ENCODE data around the gene MSTO1.
"Not testable (repeated sequence)": the region's sequence is repeated elsewhere in the genome, so short reads cannot be mapped to it uniquely, and the experiment has no call there.

The MSTO1 gene

GRCh38 chr1:155622191-155622590 is 12.2 kb downstream of the MSTO1 start:
- no peak for DNase-seq

GRCh38 chr1:155623357-155623756 is 13.3 kb downstream of the MSTO1 start:
- no peak for DNase-seq

- DNase-seq = not testable (repeated sequence)
These were observed 16.4 kb downstream of the MSTO1 start for GRCh38 chr1:155626428-155626827.

- DNase-seq = no peak
These were observed 26.6 kb downstream of the MSTO1 start for GRCh38 chr1:155636397-155637153.

- no peak for DNase-seq
These were observed 30.3 kb downstream of the MSTO1 start for GRCh38 chr1:155640367-155640766.

- not testable (repeated sequence) for DNase-seq
These were observed 32.7 kb downstream of the MSTO1 start for GRCh38 chr1:155642559-155643180.

GRCh38 chr1:155643230-155643629 is 33.2 kb downstream of the MSTO1 start:
- no peak for DNase-seq

- no peak for DNase-seq
These were observed 35.1 kb downstream of the MSTO1 start for GRCh38 chr1:155645034-155645598.

GRCh38 chr1:155645648-155646047 is 35.6 kb downstream of the MSTO1 start:
- DNase-seq = no peak

- no peak for DNase-seq
These were observed 36.3 kb downstream of the MSTO1 start for GRCh38 chr1:155646307-155646706.

GRCh38 chr1:155648207-155649147 is 38.5 kb downstream of the MSTO1 start:
- DNase-seq = peak; percentile 57

GRCh38 chr1:155649676-155650075 is 39.7 kb downstream of the MSTO1 start:
- DNase-seq = no peak

- no peak for DNase-seq
These were observed 40.3 kb downstream of the MSTO1 start for GRCh38 chr1:155650231-155650757.

- no peak for DNase-seq
These were observed 42.0 kb downstream of the MSTO1 start for GRCh38 chr1:155651861-155652661.

- no peak for DNase-seq
These were observed 42.9 kb downstream of the MSTO1 start for GRCh38 chr1:155652951-155653350.

GRCh38 chr1:155657463-155657862 is 47.4 kb downstream of the MSTO1 start:
- no peak for DNase-seq

GRCh38 chr1:155661239-155661638 is 51.2 kb downstream of the MSTO1 start:
- DNase-seq = not testable (repeated sequence)

All from islet precursor cell (in vitro differentiated cells).